Thyroid gland (tissue), 4 donors: ENCODE measurements around the gene DNAJC16. TPM values are rescaled to one million over a fixed set of nuclear protein-coding genes. Genes with fewer than 3 reads are reported as not detected.

Source experiments
- DNase-seq, 2 donors: peaks; one replicate each; pipeline ENCODE4 v3.0.0-alpha.2; 2019
- H3K27ac ChIP-seq, 3 donors: fragments of 200-600 bp; sonication (generic); 1 replicate in 2 of 3; 2 replicates in 1 of 3; pipeline ENCODE4 v1.5.1; 2016 to 2019; ENCODE audit warnings: mild to moderate bottlenecking in 1 of 3, moderate library complexity in 1 of 3
- H3K27me3 ChIP-seq: fragments of 200-600 bp; sonication (generic); one replicate; pipeline ENCODE4 v1.5.1; 2019
- H3K36me3 ChIP-seq, 2 donors: fragments of 200-600 bp; sonication (generic); one replicate each; pipeline ENCODE4 v1.5.1; 2016 to 2019
- H3K4me1 ChIP-seq, 2 donors: fragments of 200-600 bp; sonication (generic); one replicate each; pipeline ENCODE4 v1.5.1; 2017 to 2019
- H3K4me3 ChIP-seq, 3 donors: fragments of 200-600 bp; sonication (generic); replicated peaks in 1 of 3; 1 replicate in 2 of 3; 2 replicates in 1 of 3; pipeline ENCODE4 v1.5.1; 2016; ENCODE audit warnings: mild to moderate bottlenecking in 1 of 3
- H3K9me3 ChIP-seq: fragments of 200-600 bp; sonication (generic); one replicate; pipeline ENCODE4 v1.5.1; 2017
- POLR2A ChIP-seq, 2 donors: fragments of 450-650 bp; IDR thresholded peaks; one replicate each; pipeline ENCODE4 v1.6.1; 2017; ENCODE audit warnings: antibody characterized with exemption in 2 of 2, mild to moderate bottlenecking in 2 of 2, moderate library complexity in 1 of 2
- WGBS, 2 donors: methylation state at CpG; one replicate each; pipeline ENCODE4 v1.1.5; 2017; 5-methylcytosine and 5-hydroxymethylcytosine counted together
- intact Hi-C: fragments of 100-400 bp; cut with DNase I; formaldehyde crosslinking; loops from one replicate; pipeline ENCODE4 v1.15.1; 2023
- total RNA-seq, 4 donors: library from RNA; depleted of rRNA; stranded (reverse); fragments of >200 nt; gene quantifications; one replicate each; pipeline ENCODE4 v1.2.3, GENCODE V29; 2016
- TF ChIP-seq, protein P1 (sequence below), 6 experiments: fragments of 200-600 bp in 3 of 6; fragments of 450-650 bp in 3 of 6; sonication (generic) in 3 of 6; IDR thresholded peaks; one replicate each; pipeline ENCODE4 v1.5.1; 2016 to 2019; ENCODE audit warnings: antibody characterized with exemption in 6 of 6, mild to moderate bottlenecking in 2 of 6, inconsistent platforms in 1 of 6, moderate library complexity in 1 of 6

DNAJC16 gene
- total RNA-seq, 4 donors from 2014 or later: 24.3 to 46.8 (median 29.7) TPM

GRCh38 chr1:15524283-15525049, 2.2 kb upstream of the DNAJC16 start:
- TF ChIP-seq, protein P1, sequence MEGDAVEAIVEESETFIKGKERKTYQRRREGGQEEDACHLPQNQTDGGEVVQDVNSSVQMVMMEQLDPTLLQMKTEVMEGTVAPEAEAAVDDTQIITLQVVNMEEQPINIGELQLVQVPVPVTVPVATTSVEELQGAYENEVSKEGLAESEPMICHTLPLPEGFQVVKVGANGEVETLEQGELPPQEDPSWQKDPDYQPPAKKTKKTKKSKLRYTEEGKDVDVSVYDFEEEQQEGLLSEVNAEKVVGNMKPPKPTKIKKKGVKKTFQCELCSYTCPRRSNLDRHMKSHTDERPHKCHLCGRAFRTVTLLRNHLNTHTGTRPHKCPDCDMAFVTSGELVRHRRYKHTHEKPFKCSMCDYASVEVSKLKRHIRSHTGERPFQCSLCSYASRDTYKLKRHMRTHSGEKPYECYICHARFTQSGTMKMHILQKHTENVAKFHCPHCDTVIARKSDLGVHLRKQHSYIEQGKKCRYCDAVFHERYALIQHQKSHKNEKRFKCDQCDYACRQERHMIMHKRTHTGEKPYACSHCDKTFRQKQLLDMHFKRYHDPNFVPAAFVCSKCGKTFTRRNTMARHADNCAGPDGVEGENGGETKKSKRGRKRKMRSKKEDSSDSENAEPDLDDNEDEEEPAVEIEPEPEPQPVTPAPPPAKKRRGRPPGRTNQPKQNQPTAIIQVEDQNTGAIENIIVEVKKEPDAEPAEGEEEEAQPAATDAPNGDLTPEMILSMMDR (IDR thresholded peaks at IDR 0.05): no peak
- peak in 1 of 2 donors; percentile 2 for TF ChIP-seq POLR2A (IDR thresholded peaks at IDR 0.05)
- H3K36me3 ChIP-seq: no peaks in the 10 kb centered on the region
- intact Hi-C loops: no loop called here
- 0 to 4% methylated on average over 2 to 11 of the region's 88 CpGs for WGBS, 2 donors
- no peaks in the 10 kb centered on the region for H3K27me3 ChIP-seq
- no peaks in the 10 kb centered on the region for H3K9me3 ChIP-seq
- peak overlapping the region; percentile 94 to 99 (median 98) for H3K27ac ChIP-seq
- peak; percentile 100 for DNase-seq
- peaks cover 28 to 35% of the 10 kb centered on the region in 2 donors for H3K4me1 ChIP-seq
- H3K4me3 ChIP-seq: peak overlapping the region in 1 of 3 donors; percentile 65

DNA sequence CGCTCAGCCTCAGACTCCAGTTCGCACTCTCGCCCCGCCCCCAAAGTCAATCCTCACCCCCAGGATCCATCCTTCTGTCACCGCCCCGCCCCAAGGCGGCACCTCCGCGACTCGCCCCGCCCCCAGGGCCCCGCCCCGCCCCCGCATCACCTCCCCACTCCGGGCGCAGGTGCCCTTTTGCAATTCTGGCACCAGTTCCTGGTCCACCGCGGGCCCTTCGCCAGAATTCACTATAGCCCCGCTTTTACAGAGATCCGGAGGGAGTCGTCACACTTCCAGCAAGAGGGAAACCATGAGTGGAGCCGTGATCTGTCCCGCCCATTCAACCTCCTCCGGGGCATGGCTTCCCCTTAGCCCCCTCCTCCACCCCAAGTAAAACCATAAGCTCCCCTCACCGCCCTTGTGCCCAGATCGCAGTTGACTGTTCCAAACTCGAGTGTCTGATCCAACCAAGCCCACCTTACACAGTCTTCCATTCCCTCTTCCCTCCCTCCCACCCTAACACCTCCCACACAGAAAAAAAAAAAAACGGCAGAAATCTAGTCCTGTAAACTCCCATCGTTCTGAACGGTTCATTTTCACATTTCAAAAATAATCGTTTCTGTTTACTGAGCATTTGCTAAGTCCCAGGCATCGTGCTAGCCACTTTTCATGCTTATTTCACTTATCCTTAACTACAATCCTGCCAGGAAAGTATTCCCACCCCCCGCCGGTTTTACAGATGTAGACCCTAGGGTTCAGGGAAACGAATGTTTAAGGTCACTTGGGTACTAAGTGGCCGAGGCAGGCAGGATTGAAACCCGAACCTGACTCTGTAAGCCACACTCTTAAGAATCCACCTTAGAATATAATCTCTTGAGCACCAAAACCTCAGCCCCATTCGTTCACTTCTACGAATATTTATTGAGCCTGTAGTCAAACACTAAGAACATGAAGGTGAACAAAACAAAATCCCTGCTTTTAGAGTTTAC, 1.3 kb upstream of the DNAJC16 start:
- intact Hi-C loops: no loop called here
- TF ChIP-seq, protein P1 (IDR thresholded peaks at IDR 0.05): no peak
- peak in 1 of 2 donors; percentile 51 for TF ChIP-seq POLR2A (IDR thresholded peaks at IDR 0.05)
- no peaks in the 10 kb centered on the region for H3K9me3 ChIP-seq
- DNase-seq: peak; percentile 99 to 100
- H3K36me3 ChIP-seq: peaks cover 0 to 2% of the 10 kb centered on the region in 2 donors
- peak overlapping the region in 2 of 3 donors; percentile 43 to 46 for H3K4me3 ChIP-seq
- H3K27me3 ChIP-seq: no peaks in the 10 kb centered on the region
- WGBS, 2 donors: 2% methylated on average over 22 to 38 of the region's 40 CpGs
- peaks cover 28 to 35% of the 10 kb centered on the region in 2 donors for H3K4me1 ChIP-seq
- peak overlapping the region; percentile 92 to 98 (median 94) for H3K27ac ChIP-seq

- Histone ChIP-seq H3K36me3 (peaks cover 0 to 4% of the 10 kb centered on the region in 2 donors), H3K27ac (peak overlapping the region; percentile 92 to 98 (median 94)), H3K27me3 (no peaks in the 10 kb centered on the region), H3K9me3 (no peaks in the 10 kb centered on the region), H3K4me1 (peaks cover 28 to 35% of the 10 kb centered on the region in 2 donors), H3K4me3 (peak overlapping the region in 2 of 3 donors; percentile 13 to 46)
- TF ChIP-seq, protein P1 (IDR thresholded peaks at IDR 0.05): no peak
- no peak for TF ChIP-seq POLR2A (IDR thresholded peaks at IDR 0.05)
- WGBS, 2 donors: 7 to 9% methylated on average over 9 of the region's 9 CpGs
- DNase-seq: peak; percentile 51 to 61
- intact Hi-C loops: no loop called here
These were observed 593 bp upstream of the DNAJC16 start for GRCh38 chr1:15526021-15526489.

GRCh38 chr1:15531003-15531402, 4.4 kb downstream of the DNAJC16 start:
- Histone ChIP-seq H3K27ac (no peak overlapping the region), H3K27me3 (no peaks in the 10 kb centered on the region), H3K4me3 (no peak overlapping the region), H3K9me3 (no peaks in the 10 kb centered on the region), H3K36me3 (peaks cover 0 to 9% of the 10 kb centered on the region in 2 donors), H3K4me1 (peaks cover 11 to 14% of the 10 kb centered on the region in 2 donors)
- no peak for DNase-seq
- TF ChIP-seq, protein P1 (IDR thresholded peaks at IDR 0.05): no peak
- no peak for TF ChIP-seq POLR2A (IDR thresholded peaks at IDR 0.05)
- intact Hi-C loops: no loop called here
- WGBS, 2 donors: 95 to 96% methylated on average over 4 of the region's 4 CpGs
